A549 treated with Hydrocortisone at 1 μM for 4 hours (cell line): ENCODE data around the gene CENPW. TPM values are rescaled to one million over a fixed set of nuclear protein-coding genes. Genes with fewer than 3 reads are reported as not detected.

Experiments used
- total RNA-seq: library from RNA; stranded (reverse); fragments of 200-300 nt; extraction: Qiagen RNA extraction; gene quantifications from 5 replicates; pipeline ENCODE4 v1.2.3, GENCODE V29; 2022

The CENPW gene
- total RNA-seq = 28.8 to 43.6 TPM (median 41.7 TPM) in 5 replicates

DNA sequence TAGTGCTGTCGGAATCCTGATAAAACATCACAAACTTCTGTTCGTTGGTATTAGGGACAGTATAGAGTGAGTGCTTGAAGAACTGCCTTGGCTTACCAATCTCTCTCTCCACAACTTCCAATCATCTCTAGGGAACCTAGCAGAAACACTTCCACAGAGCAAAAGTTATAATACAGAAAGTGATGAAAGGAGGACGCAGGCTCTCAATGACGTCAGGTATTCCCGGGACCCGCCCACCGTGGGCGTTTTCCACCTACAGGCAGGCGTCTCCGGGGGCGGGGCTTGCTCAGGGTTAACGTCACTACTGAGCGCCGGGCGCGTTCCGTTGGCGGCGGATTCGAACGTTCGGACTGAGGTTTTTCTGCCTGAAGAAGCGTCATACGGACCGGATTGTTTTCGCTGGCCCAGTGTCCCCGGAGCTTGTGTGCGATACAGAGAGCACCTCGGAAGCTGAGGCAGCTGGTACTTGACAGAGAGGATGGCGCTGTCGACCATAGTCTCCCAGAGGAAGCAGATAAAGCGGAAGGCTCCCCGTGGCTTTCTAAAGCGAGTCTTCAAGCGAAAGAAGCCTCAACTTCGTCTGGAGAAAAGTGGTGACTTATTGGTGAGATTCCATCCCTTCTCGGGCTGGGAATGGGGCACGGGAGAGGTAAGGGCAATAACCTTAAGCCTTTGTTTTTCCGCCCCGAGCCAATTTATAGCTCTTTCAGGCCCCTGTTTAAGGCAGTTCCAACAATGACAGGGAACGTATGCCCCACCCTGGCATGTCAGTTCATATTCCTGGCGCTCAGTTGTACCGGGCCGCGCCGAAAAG, at the start of gene CENPW:
Gene CENPW, plus strand, starts transcription at position 320 of the 814 bp plus-strand sequence. Its CDS starts 159 bp downstream, at position 479.

